ENCODE results near the gene CSK.
A peak's percentile ranks its signal among the peaks of the same experiment; 100 is the strongest.

Gene CSK

GRCh38 chr15:74788042-74788682, 6.3 kb downstream of the CSK start:
- peak in 1 of 2 donors; percentile 41 for DNase-seq

DNA sequence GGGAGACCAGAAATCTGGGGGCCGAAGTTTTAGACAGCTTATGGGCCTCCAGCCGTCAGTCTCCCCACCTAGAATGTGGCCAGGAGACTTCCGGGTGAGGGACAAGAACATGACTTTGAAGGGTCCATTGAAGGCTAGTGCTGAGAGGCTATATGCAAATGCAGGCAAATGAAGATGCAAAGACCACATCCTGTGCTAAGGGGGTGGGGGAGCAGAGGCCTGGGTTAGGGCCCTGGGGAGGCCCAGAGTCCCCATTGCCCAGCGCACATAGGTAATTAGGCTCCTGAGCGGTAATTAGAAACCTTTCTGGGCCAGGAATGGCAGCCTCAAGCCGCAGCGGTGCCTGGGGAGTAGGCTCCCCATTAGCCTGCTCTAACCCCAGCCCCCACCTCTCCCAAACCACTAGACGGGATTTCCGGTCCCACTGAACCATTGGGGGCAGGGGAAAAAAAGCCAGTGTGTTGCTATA, 6.8 kb downstream of the CSK start:
- DNase-seq = peak in 1 of 2 donors; percentile 15

GRCh38 chr15:74789171-74789631, 7.3 kb downstream of the CSK start:
- DNase-seq = no peak

- DNase-seq = no peak
Measured at GRCh38 chr15:74789741-74790079, 7.8 kb downstream of the CSK start.

DNA sequence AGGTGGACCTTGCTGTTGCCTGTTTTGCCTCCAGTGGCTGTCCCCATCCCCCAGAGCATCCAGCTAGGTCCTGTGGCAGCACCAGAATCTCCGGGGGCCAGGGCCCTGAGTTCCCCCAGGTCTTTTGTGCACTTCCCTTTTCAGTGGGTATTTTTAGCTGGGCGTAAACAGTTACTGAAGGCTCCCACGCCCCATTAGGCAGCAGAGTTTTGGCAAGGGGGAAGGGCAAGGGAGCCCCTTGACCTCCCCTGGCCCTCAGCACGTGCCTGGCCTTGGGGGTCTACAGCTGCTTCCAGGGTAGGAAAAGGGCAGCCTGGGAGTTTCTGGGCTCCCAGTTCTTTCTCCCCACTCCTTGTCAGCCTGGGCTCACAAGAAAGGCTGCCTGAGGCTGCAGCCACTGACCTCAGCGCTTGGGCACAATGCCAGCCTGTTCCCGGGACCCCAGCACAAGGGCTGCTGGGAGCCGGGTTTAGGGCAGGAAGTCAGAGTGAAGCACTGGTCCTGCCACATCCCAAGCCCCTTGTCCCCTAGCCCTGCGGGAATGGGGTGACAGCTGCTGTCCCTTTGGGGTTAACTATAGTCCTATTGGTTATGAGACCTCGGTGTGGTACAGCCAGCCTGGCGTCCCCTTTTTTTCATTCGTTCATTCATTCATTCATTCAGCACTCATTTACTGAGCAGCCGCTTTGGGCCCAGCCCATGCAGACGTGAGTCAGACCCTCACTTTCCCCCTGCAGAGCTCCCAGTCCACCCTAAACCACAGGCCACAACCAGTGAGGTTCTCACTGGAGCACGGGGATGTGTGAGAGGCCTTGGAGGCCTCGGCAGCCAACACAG, 8.4 kb downstream of the CSK start:
- DNase-seq = peak; percentile 59 to 75

GRCh38 chr15:74791007-74791406, 9.1 kb downstream of the CSK start:
- DNase-seq = no peak

DNA sequence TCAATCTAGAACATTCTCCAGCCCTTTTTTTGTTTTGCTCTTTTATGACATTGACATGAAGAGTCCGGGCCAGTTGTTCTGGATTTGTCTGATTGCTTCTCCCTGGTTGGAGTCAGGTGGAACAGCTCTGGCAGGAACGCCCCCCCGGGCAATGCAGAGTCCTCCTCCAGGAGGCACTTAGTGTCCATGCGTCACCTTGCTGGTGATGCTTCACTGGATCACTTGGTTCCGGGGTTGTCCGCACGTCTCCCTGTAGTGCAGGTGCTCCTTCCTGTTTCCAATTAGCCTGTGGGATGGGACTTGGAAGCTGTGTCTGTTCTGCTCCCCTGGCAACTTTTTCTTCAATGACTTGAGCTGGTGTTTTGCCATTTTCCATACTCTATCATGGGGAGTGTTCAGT, 9.8 kb downstream of the CSK start:
- DNase-seq = no peak

DNA sequence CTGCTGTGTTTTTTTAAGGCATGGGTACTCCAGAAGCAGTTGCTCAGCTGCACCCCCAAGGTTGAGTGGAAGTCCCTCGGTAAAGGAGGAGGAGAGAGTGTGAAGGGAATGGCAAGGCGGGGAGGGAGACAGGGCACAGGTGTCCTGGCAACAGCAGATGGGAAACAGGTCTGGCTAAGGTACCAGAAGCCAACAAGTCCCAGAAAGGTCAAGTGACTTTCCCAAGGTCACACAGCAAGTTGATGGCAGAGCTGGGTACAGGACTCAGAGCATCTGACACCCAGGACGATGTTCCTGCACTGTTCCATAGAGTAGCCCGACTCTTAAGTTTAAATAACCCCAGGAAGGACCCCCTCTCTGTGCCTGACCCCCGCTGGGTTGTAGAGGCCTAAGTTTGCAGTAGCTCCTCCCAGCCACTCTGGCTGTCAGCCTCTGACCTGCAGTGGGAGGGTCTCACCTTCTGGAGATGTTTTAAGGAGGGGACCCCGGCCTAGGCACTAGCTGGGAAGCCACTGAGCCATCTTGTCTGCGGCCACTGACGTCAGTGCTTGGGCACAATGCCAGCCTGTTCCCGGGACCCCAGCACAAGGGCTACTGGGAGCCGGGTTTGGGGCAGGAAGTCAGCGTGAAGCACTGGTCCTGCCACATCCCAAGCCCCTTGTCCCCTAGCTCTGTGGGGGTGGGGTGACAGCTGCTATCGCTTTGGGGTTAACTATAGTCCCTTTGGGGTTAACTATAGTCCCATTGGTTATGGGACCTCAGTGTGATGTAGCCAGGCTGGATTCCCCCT, 10.5 kb downstream of the CSK start:
- DNase-seq = no peak

DNA sequence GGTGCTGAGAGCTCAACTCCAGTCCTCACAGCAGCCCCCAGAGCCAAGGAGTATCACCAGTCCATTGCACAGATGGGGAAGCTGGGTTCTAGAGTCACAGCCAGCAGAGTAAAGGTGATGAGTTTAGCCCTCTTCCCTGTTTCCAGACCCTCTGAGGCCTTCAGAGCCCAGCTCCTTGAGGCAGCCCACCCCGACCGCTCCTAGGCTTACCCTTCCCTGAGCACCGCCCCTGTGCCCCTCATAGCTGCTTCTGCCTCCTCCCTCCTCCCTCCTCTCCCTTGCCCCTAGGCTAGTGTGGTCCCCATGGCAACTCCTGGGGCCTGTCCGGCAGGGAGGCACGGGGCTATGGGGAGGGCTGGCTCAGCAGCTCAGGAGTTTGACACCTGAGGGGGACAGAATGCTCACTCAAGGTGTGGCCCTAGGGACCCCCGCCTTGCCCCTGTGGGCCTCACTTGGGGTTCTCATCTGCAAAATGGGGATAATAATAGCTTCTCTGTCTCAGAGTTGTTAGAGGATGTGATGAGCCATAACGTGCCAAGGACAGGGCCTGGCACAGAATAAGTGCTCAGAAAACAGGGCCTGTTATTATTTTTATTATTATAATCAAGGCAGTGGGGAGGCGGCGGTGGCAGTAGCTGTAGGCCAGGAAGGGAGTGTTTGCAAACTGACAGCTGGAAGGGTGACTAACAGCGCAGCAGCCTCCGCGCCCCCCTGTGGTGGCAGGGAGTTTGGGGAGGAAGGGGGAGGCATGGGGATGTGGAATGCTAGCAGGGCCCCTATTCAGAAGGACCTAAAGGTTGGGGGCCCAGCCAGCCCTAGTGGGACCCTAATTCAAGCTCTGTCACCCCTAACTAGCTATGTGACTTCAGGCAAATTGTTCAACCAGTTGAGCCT, 11.5 kb downstream of the CSK start:
- peak; percentile 23 to 40 for DNase-seq

GRCh38 chr15:74794248-74794969, 12.5 kb downstream of the CSK start:
- no peak for DNase-seq

- DNase-seq = no peak
Measured at GRCh38 chr15:74794970-74795349, 13.1 kb downstream of the CSK start.

GRCh38 chr15:74795966-74796625, 14.2 kb downstream of the CSK start:
- no peak for DNase-seq

GRCh38 chr15:74798388-74799254, 16.7 kb downstream of the CSK start:
- DNase-seq = no peak

DNA sequence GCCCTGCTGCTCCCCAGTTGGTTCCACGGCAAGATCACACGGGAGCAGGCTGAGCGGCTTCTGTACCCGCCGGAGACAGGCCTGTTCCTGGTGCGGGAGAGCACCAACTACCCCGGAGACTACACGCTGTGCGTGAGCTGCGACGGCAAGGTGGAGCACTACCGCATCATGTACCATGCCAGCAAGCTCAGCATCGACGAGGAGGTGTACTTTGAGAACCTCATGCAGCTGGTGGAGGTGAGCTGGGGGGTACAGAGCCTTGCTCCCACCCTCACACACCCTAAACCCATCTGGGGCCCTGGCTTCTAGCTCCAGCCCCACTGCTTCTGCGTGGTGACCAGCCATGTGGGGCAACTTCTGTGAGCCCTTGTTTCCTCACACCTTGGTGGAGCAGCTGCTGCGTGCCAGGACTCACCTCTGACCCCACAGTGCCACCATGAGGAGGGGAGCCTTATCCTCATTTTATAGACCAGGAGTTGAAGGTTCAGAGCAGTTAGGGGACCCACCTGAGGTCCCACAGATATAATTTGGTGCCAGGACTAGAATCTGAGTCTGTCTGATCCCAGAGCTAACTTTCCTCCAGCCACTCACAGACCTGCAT, 17.5 kb downstream of the CSK start:
- no peak for DNase-seq

GRCh38 chr15:74799856-74800558, 18.1 kb downstream of the CSK start:
- peak; percentile 78 to 82 for DNase-seq

DNA sequence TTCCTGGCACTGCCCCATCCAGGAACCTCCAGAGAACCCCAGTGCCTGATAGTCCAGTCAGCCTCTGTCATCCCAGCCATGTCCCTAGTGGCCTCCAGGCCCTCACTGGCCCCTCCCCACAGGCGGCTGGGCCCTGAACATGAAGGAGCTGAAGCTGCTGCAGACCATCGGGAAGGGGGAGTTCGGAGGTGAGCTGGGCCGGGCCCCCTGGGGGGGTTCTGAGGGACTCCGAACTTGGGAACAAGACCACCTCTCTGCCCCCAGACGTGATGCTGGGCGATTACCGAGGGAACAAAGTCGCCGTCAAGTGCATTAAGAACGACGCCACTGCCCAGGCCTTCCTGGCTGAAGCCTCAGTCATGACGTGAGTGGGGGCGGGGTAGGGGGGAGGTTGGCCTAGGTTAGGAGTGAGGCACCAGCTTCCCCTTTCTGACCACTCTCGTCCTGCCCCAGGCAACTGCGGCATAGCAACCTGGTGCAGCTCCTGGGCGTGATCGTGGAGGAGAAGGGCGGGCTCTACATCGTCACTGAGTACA, 18.7 kb downstream of the CSK start:
- no peak for DNase-seq

DNA sequence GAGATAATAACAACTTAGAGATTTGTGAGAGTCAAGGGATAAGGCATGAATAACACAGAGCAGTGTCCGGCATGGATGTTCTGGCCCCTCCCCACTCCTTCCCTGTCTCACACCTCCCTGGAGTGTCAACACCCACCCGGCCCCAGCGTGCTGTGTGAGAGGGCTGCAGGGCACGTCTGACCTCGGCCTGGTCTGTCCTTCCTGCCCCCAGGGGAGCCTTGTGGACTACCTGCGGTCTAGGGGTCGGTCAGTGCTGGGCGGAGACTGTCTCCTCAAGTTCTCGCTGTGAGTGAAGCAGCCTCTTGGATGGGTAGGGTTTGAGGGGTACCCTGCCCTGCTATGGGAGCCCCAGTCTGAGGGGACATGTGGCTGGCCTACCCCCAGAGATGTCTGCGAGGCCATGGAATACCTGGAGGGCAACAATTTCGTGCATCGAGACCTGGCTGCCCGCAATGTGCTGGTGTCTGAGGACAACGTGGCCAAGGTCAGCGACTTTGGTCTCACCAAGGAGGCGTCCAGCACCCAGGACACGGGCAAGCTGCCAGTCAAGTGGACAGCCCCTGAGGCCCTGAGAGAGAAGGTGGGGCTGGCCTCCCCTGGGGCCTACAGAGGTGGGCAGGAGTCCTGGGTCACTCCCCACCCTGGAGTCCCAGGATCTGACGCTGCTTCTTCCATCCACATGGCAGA, 19.6 kb downstream of the CSK start:
- DNase-seq = no peak

GRCh38 chr15:74802290-74802689, 20.4 kb downstream of the CSK start:
- DNase-seq = no peak
